ENCODE results near the gene HERC2.
"Not testable (repeated sequence)": the region's sequence is repeated elsewhere in the genome, so short reads cannot be mapped to it uniquely, and the experiment has no call there.

HERC2 gene

DNA sequence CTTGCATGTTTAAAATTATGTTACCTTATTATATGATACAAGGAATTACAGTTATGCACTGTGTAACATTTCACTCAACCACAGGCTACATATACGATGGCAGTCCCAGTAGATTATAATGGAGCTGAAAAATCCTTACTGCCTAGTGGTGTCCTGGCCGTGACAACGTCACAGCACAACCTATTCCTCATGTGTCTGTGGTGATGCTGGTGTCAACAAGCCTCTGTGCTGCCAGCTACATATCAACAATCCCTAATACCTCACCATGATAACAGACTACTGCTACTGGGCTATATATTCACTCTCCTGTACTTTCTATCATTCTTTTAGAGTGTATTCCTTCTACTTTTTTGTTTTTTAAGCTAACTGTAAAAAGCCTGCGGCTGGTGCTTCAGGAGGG is 142.7 kb downstream of the HERC2 start:
- DNase-seq (ENCODE audit: low spot score), result no peak

DNA sequence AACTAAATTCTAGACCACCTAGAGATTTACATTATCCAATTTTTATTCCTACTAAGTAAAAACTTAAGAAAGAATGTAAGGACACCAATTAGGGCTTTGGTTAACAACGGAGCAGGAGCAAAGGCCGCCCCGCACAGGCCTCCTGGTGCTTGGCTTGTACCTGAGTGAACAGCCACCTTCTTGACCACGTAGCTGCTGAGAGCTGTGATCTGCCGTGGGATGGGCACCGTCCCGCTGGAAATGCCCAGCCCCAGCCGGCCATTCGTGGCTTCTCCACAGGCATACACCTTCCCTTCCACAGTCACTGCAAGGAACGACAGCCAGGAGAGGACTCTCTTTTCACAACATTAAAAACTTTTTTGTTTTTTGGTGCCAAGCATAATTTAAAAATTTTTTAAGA is 143.3 kb downstream of the HERC2 start:
- DNase-seq (ENCODE audit: low spot score), result no peak

DNA sequence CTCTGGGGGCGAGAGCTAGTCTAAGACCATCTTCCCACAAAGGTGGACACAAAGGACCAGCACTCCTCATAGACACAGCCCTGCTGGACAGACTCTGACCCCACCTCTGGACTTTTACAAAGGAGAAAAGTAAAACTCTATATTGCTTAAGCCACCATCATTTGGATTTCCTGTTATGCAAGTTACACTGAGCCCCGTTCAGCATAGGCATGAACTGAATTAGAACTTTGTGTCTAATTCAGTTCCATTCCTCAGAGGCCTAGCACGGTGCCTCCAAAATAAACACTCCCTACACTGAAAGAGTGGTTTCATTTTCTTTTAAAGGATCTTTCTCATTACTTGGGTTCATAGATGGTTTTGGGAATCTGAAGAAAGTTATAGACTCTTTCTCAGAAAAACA is 143.7 kb downstream of the HERC2 start:
- DNase-seq (ENCODE audit: low spot score), result no peak

DNA sequence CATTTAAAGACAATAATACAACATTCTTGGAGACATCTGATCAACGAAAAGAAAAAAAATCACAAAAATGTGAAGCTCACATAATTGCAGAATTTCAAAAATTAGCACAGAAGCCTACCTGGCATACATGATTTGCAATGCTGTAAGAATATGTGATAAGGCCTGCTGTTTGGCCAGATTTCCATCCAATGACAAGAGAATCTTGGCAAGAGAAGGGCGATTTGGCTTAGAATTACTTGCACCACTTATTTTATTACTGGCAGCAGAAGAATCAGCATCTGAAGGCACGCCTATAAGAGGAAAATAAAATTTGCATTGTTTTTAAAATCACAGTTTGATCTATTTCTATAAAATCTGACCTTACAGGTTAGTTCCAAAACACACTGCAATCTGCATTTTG is 152.6 kb downstream of the HERC2 start:
- DNase-seq (ENCODE audit: low spot score), result no peak

DNA sequence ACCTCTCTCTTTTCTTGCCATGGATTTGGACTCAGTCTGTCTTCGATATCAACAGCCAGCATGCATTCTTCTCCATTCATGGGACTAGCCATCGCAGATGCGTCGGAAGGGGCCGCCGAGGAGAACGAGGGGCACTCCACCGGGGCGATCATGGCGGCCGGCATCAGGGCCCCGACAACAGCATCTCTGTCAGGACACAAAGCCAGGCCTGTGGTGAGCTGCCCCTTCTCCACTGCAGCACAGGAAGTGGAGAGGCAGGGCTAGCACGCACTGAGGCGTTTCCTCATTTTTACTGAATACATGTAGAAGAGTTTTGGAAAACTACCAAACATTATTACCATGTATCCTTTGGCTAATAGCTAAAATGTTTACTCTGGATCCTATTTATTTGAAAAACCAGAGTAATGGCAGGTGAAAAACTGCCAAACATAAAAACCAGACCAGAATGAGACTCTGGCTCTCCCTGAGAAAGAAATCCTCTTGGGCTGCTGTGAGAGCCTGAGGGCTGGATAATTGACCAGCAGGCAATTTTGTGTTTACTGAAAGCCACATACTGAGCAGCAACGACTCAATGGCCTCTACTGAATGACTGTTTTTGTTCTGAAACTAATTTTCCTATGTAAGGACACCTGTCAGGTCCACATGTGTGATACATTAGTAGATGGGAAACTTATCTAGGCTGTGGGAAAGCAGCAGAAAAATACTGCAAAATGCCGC is 153.4 kb downstream of the HERC2 start:
- not testable (repeated sequence) for DNase-seq (ENCODE audit: low spot score)

DNA sequence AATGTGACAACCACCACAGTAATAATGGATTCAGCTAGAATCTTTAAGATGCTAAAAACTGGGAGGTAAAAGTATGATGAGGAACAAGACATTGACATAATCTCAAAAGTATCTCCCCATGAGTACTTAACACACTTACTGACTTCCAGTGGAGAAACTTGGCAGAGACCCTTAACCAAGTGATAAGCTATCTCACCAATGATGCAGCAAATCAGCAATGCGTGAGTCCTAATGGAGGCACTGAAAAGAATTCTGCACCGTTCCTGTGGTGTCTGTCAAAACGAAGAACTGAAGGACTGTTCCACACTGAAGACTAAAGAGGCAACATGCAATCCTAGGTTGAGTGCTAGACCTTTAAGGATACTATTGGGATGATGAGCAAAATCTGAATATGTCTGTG is 154.9 kb downstream of the HERC2 start:
- no peak for DNase-seq (ENCODE audit: low spot score)

DNA sequence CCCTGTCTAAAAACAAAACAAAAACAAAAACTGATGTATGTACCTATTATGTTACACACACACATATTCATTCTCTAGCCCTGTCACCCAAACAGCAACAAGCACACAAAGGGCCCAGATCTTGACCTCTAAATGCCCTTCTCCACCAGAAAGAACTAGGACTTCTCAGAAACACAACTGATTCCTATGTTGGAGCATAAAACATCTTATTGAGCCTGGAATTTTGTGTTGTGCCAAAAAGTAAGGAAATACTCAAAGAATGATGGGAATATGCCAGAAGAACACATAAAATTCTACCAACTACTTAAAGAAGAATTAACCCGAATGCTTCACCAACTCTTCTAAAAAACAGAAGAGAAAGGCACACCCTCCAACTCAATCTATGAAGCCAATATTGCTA is 156.2 kb downstream of the HERC2 start:
- DNase-seq (ENCODE audit: low spot score), result no peak

DNA sequence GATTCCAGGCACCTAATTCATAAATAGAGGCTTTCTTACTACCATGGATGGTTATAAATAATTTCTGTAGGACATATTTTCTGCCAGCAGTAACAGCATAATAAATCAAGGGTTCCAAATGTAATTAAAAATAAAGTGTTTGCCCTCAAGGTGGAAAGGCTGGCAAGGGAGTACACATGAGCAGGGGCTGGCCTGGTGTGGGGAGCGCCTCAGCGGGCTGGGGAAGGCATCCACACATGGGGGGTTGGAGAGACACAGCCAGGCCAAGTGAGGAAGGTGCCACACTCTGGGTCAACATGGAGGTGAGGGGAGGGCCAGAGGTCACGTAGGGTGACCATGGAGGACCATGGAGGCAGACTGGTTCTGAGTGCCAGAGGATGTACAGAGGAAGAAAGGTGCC is 157.1 kb downstream of the HERC2 start:
- no peak for DNase-seq (ENCODE audit: low spot score)

DNA sequence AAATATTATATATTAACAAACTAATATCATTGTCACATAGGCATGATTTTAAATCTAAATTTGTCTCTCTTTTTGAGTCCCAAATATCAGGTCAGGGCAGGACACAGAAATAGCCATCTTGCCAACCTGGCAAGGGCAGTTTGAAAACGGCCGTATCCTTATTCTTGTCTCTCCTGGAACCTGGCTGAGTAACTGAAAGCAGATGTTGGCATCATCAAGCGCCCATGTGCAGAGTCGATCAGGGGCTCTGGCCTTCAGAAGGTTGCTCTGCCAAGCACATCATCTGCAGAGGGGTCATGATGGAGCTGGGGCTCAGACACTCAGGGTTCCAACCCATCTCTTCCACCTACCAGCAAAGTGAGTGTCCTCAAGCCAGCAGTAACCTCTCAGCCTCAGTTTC is 167.7 kb downstream of the HERC2 start:
- no peak for DNase-seq (ENCODE audit: low spot score)

DNA sequence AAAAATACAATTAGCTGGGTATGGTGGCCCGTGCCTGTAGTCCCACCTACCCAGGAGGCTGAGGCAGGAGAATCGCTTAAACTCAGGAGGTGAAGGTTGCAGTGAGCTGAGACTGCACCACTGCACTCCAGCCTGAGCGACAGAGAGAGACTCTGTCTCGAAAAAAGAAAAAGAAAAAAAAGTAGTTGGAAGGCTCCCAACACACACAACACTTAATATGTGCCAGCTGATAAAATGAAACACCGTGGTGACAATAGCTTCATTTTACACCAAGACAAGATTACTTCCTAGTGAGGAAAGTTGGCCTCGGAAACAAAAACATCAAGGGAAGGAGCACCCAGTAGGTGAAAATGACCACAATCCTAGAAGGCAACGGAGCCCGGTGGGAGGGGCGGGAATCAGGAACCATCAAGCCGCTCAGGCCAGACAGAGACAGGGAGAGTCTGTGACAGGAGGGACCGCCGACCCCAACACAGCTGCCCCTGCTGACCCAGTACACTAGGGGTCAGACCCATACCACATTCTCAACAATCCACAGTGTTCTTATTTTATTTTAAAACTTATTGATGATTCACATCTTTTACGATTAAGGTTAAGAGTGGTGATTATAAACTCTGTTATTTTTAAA is 168.4 kb downstream of the HERC2 start:
- DNase-seq (ENCODE audit: low spot score), result no peak

DNA sequence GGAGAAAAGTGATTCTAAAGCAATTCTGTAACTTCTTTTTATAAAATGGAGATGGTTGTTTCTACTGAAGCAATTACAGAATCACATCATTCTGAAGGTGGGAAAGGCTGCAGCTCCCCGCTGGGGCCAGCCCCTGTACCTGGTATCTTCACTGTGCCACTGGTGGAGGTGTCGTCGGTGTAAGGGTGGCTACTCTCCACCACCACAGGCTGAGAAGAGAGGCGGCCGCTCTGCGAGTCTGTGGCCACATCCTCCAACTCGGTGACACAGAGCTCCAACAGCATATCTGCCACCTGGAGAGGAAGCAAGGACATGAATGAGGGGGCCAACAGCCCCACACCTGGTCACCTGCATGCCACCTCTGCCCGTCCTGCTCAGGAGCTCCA is 169.4 kb downstream of the HERC2 start:
- DNase-seq (ENCODE audit: low spot score), result not testable (repeated sequence)

DNA sequence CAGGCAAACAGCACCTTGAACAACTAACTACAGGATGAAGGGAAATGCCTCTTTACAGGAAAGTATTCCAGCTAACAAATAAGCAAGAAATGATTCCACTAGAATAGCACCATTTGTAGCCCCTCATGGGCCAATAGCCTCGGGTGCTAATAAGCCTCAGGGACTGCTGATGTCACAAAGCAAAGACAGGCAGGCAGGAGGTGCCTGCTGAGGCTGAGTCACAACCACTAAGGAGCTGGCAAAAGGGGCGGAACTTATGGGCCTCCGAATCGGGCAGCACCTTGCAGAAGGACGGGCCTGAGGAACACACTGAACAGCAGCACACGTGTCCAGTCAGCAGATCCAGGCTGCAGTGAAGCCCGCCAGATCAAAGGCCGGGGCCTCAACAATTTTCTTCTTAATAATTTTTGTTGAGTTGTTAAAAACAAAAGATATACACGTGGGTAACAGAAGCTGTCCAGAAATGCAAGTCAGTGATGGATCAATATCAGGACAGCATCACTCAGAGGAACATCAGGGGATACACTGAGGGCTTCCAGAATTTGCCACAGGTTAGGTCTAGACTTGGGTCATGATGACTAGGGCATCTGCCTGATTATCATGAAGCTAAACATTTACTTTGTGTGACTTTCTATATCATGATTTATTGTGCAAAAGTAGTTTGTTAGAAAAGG is 170.0 kb downstream of the HERC2 start:
- not testable (repeated sequence) for DNase-seq (ENCODE audit: low spot score)

DNA sequence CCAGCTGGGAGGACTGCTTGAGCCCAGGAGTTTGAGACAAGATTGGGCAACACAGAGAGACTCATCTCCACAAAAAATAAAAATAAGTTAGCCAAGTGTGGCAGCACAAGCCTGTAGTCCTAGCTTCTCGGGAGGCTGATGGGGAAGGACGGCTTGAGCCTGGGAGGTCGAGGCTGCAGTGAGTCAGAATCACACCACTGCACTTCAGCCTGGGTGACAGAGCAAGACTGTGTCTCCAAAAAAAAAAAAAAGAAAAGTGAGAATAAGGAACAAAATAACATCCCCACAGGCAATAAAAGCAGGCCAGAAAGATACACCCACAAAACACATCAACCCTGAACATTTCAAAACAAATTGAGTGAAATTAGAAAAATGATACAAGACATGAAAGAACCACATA is 174.2 kb downstream of the HERC2 start:
- no peak for DNase-seq (ENCODE audit: low spot score)

DNA sequence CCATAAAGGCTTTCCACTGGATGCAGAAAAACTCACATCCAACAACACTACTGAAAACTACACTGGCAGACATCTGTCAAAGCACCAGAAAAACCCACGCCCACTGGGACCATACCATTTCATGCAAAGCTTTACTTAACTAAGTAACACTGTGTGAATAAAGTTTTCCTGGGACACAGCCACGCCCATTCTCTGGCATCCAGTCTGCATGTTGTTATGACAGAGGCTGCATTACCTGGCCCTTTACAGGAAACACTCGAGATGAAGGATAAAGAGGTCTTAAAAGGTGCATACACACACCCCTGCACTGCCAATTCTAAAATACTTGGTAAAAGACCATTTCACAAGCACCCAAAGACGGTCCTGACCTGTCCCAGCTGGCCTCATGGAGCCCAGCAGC is 176.6 kb downstream of the HERC2 start:
- DNase-seq (ENCODE audit: low spot score), result not testable (repeated sequence)

DNA sequence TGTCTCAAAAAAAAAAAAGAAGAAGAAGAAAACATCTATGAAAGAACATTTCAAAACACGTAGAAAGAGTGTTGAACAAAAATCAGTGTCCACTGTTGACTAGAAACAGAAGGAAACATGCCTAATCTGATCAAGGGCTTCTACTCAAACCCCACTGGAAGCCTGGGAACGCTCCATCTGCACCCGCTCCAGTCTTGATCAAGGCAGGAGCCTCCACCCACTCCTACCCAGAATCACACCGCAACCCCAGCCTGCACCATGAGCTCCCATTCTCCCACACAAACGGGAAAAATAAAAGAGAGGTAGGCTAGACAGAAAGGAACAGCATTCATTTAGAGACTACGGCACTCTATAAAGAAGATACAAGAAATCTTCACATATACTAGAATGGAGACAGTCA is 181.9 kb downstream of the HERC2 start:
- DNase-seq (ENCODE audit: low spot score), result no peak

DNA sequence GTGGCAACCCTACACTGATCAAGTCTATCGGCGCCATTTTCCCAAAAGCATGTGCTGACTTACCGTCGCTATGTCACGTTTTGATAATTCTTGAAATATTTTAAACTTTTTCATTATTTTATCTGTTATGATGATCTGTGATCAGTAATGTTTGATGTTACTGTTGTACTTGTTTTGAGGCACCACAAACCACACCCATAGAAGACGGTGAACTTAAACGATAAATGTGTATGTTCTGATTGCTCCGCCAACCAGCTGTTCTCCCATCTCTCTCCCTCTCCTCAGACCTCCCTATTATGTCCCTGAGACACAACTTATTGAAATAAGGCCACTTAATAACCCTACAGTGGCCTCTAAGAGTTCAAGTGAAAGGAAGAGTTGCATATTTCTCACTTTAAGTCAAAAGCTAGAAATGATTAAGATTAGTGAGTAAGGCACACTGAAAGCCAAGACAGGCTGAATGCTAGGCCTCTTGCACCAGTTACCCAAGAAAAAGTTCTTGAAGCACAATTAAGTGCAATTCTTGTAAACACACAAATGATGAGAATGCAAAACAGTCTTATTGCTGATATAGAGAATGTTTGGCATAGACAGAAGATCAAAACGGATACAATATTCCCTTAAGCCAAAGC is 184.5 kb downstream of the HERC2 start:
- not testable (repeated sequence) for DNase-seq (ENCODE audit: low spot score)

DNA sequence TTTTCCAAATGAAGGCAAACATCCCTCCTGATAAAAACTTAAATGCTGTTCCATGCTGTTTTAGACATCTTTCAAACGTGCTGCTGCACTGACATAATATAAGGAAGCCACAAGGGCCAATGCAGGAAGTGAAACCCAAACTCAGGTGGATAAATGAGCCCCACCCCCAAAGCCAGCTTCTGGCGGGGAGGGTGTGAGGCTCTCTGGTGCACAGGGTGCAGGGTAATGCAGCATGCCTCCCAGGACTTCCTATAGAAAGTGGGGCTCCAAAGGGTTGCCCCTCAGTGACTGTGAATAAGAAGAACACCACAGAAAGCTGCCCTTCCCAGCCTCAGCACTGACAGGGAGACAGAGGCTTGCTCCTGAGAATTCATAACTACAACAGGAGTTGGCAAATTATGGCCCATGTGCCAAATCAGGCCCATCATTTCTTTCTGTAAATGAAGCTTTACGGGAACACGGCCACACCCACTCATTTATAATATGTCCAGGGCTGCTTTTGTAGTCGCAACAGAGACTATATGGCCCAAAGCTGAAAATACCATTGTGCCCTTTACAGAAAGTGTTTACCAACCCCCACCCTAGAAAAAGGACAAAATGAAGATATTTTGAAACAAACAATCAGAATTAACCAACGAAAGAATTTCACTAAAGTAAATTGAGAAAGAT is 185.6 kb downstream of the HERC2 start:
- not testable (repeated sequence) for DNase-seq (ENCODE audit: low spot score)

DNA sequence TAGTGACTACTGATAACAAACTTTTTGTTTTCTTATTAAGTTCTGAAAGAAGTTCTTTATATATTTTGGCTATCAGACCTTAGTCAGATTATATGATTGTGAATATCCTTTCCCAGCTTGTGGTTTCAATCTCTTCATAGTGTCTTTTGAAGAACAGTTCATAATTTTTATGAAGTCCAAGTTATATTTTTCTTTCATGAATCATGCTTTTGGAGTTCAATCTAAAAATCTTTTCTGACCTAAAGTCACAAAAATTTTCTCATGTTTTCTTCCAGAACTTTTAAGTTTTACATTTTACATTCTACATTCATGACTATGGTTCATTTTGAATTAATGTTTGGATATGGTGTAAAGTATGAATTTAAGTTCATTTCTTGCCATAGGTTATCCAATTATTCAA is 188.7 kb downstream of the HERC2 start:
- DNase-seq (ENCODE audit: low spot score), result no peak

DNA sequence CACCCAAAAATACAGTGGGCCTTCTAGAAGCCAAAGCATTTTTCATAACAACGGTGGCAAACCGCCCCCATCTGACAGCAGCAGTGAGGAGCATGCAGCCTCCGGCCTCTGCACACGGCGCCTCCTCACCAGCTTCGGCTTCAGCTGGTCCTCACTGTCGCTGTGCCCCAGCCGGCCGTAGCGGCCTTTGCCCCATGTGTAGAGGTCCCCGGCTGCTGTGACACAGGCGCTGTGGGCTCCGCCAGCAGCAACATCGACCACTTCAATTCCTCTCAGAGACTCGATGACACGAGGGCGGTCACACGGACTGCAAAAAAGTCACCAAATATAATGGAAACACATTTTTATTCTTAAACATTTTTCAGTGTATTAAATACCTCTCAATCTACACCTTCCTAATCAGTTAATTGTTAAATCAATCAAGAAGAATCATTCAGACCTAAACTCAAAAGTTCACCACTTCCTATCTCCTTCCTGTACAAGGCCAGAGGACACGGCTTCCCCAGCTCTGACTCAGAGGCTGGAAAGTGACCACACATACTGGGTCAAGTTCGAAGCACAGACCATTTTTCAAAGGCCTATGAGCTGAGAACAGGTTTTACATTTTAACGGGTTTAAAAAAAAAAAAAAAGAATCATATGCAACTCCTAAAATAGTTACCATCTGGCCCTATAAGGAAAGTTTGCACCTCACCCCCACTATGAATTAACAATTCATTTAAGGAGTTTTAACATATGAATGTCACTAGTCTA is 189.3 kb downstream of the HERC2 start:
- peak; percentile 57 for DNase-seq (ENCODE audit: low spot score)

DNA sequence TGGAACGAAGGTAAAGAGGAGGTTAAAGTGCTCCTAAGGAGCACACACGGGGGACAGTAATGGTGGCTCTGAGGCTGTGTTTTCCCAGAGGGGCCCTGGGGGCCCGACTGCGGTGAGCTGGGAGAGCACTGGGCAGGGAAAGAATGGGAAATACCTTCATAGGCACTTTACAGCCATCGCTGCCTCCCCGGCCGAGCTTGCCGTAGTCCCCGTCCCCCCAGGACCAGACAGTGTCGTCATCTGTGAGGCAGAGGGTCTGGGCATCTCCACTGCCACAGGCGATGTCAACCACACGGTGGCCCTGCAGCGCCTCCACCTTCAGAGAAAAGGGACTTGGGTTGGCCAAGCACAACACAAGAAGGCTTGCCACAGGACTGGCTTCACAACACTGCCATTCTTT is 190.0 kb downstream of the HERC2 start:
- DNase-seq (ENCODE audit: low spot score), result no peak

DNA sequence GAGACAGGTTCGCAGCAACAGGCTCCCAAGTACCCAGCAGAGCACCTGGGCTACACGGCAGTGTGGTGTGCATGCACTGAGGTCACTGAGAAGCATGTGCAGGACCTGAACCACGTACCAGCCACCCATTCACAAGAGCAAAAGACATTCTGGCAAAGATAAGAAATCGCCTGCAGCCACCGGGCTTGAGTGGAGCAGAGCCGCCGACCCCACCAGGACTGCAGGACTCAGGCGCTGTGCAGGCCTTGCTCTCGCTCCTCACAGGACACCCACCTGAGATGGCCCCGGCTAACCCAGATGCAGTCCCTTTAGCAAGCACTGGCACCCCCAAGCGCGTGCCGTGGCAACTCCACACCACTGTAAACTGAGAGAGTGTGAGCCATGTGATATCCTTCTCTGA is 190.6 kb downstream of the HERC2 start:
- DNase-seq (ENCODE audit: low spot score), result no peak

DNA sequence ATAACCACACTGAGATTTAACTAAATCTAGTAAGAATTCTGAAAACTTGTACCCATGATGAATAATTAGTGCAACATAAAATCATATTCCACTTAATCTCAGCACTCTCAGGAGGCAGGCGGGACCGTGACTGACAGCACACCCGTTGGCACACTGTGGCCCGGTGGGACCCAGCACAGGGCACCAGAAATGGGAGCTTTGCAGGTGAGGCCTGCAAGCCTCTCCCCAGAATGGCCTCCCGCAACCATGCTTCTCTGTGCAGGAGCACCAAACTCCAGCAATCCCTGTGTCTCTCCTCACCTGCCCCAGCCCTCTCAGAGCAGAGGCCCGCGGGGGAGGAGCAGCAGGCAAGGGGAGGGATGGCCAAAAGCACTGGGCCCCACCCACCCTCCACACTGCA is 191.3 kb downstream of the HERC2 start:
- DNase-seq (ENCODE audit: low spot score), result no peak
